ENCODE results near the gene PITHD1. TPM values are rescaled to one million over a fixed set of nuclear protein-coding genes. Genes with fewer than 3 reads are reported as not detected.

PITHD1 gene
- total RNA-seq, 1 donor from 2014 or later, result 36.4 TPM

GRCh38 chr1:23806280-23806679, 28.1 kb downstream of the PITHD1 start:
- H3K4me1 Mint-ChIP-seq (ENCODE audit: low read depth), result peaks cover 1% of the 10 kb centered on the region
- peaks cover 3% of the 10 kb centered on the region for H3K36me3 Mint-ChIP-seq (ENCODE audit: low read depth)

GRCh38 chr1:23807453-23807852, 29.2 kb downstream of the PITHD1 start:
- no peaks in the 10 kb centered on the region for H3K9me3 Mint-ChIP-seq (ENCODE audit: low read depth)
- peaks cover 3% of the 10 kb centered on the region for H3K36me3 Mint-ChIP-seq (ENCODE audit: low read depth)
- TF ChIP-seq CTCF (IDR thresholded peaks at IDR 0.05), result no peak
- H3K4me1 Mint-ChIP-seq (ENCODE audit: low read depth), result no peaks in the 10 kb centered on the region
- no peak for DNase-seq (ENCODE audit: low spot score)
- no peaks in the 10 kb centered on the region for H3K27me3 Mint-ChIP-seq (ENCODE audit: low read depth)
- H3K27ac Mint-ChIP-seq (ENCODE audit: unreplicated experiment), result no peak overlapping the region
- H3K4me3 Mint-ChIP-seq (ENCODE audit: unreplicated experiment), result no peak overlapping the region

More at GRCh38 chr1:23806280-23806679, 28.1 kb downstream of the PITHD1 start:
- Mint-ChIP-seq H3K9me3 (ENCODE audit: low read depth) (no peaks in the 10 kb centered on the region), H3K4me3 (ENCODE audit: unreplicated experiment) (no peak overlapping the region), H3K27ac (ENCODE audit: unreplicated experiment) (no peak overlapping the region), H3K27me3 (ENCODE audit: low read depth) (no peaks in the 10 kb centered on the region)
- no peak for DNase-seq (ENCODE audit: low spot score)
- no peak for TF ChIP-seq CTCF (IDR thresholded peaks at IDR 0.05)

DNA sequence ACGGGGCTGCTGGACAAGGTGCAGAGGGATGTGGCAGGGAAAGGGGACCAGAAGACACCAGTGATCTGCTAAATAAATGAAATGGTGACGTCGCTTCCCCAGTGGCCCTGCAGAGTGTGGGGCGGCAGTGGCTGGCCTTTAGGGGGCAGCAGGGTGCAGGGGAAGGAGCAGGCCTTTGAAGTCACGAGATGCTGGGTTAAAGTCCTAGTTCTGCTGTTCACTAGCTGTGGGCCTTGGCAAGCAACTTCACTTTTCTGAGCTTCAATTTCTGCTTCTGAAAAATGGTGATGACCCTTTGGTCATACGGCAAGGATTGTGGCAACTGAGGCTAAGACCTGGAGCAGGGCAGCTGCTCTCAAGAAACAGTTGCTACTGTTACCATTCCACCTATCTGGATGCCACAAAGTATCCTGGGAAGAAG, 31.5 kb downstream of the PITHD1 start:
- no peaks in the 10 kb centered on the region for H3K4me1 Mint-ChIP-seq (ENCODE audit: low read depth)
- no peak overlapping the region for H3K27ac Mint-ChIP-seq (ENCODE audit: unreplicated experiment)
- no peak overlapping the region for H3K4me3 Mint-ChIP-seq (ENCODE audit: unreplicated experiment)
- H3K27me3 Mint-ChIP-seq (ENCODE audit: low read depth), result no peaks in the 10 kb centered on the region
- no peak for DNase-seq (ENCODE audit: low spot score)
- H3K9me3 Mint-ChIP-seq (ENCODE audit: low read depth), result no peaks in the 10 kb centered on the region
- TF ChIP-seq CTCF (IDR thresholded peaks at IDR 0.05), result peak; percentile 78
- H3K36me3 Mint-ChIP-seq (ENCODE audit: low read depth), result peaks cover 9% of the 10 kb centered on the region

DNA sequence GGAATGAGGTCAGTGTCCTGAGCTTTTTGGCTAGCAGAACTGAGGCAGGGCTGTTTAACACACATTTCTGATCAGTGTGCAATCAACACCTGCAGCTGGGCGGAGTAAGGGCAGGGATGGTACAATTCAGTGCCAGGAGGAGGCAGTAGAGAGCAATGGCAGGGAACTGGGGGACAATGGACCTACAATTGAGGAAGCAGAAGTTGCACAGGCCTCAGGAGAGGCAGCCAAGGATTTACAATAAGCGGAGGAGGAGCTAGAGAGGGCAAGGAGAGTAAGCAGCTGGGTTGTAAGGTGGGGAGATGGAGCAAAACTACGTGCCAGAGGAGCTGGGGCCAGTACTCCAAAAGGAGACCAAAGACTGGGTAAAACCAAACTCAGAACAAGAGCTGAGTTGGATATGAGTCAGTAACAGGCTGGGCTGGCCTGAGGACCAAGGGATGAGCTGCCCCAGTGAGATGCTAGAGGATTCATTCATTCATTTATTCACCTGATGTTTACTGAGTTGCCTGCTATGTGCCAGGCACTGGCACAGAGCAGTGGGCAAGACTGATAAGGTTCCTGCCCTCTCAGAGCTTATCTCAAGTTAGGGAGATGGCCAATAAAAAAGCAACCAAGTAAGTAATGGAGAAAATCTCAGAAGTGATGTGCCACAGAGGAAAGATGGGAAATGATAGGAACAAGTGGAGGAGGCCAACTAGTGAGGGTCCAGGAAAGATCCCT, 32.8 kb downstream of the PITHD1 start:
- Mint-ChIP-seq H3K27ac (ENCODE audit: unreplicated experiment) (no peak overlapping the region), H3K27me3 (ENCODE audit: low read depth) (no peaks in the 10 kb centered on the region), H3K9me3 (ENCODE audit: low read depth) (no peaks in the 10 kb centered on the region), H3K4me1 (ENCODE audit: low read depth) (no peaks in the 10 kb centered on the region), H3K4me3 (ENCODE audit: unreplicated experiment) (no peak overlapping the region), H3K36me3 (ENCODE audit: low read depth) (peaks cover 9% of the 10 kb centered on the region)
- DNase-seq (ENCODE audit: low spot score), result no peak
- peak; percentile 75 for TF ChIP-seq CTCF (IDR thresholded peaks at IDR 0.05)

DNA sequence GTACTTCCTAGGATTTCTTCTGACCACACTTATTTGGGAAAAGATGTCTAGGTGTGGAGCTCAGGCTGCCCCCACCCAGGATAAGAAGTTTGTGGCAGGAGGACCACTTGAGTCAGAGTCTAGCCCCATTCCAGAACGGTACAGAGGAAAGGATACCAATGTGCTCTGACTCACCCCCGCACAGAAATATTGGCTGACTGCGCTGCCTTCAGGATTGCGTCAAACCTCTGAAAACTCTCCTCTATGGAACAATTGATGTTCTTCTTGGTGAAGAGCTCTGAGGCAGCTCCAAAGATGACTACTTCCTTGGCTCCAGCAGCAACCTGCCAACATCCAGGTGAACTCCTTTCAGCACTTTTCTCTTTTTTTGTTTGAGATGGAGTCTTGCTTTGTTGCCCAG, 35.8 kb downstream of the PITHD1 start:
- Mint-ChIP-seq H3K27me3 (ENCODE audit: low read depth) (no peaks in the 10 kb centered on the region), H3K4me1 (ENCODE audit: low read depth) (no peaks in the 10 kb centered on the region), H3K27ac (ENCODE audit: unreplicated experiment) (no peak overlapping the region), H3K36me3 (ENCODE audit: low read depth) (peaks cover 15% of the 10 kb centered on the region), H3K9me3 (ENCODE audit: low read depth) (no peaks in the 10 kb centered on the region), H3K4me3 (ENCODE audit: unreplicated experiment) (no peak overlapping the region)
- DNase-seq (ENCODE audit: low spot score), result no peak
- TF ChIP-seq CTCF (IDR thresholded peaks at IDR 0.05), result no peak

Data from chondrocyte (in vitro differentiated cells).